ENCODE data around the gene CCDC88B.

- TF ChIP-seq, protein P1, sequence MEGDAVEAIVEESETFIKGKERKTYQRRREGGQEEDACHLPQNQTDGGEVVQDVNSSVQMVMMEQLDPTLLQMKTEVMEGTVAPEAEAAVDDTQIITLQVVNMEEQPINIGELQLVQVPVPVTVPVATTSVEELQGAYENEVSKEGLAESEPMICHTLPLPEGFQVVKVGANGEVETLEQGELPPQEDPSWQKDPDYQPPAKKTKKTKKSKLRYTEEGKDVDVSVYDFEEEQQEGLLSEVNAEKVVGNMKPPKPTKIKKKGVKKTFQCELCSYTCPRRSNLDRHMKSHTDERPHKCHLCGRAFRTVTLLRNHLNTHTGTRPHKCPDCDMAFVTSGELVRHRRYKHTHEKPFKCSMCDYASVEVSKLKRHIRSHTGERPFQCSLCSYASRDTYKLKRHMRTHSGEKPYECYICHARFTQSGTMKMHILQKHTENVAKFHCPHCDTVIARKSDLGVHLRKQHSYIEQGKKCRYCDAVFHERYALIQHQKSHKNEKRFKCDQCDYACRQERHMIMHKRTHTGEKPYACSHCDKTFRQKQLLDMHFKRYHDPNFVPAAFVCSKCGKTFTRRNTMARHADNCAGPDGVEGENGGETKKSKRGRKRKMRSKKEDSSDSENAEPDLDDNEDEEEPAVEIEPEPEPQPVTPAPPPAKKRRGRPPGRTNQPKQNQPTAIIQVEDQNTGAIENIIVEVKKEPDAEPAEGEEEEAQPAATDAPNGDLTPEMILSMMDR (IDR thresholded peaks at IDR 0.05; ENCODE audit: control extremely low read depth in 1 of 3, insufficient read depth in 1 of 3, low read depth in 1 of 3, low read length in 3 of 3): no peak
- no peak for TF ChIP-seq CBX5 (IDR thresholded peaks at IDR 0.05; ENCODE audit: low read depth, low read length)
- no peak for TF ChIP-seq TCF12 (IDR thresholded peaks at IDR 0.05; ENCODE audit: low read depth, low read length)
- TF ChIP-seq SRF (IDR thresholded peaks at IDR 0.05; ENCODE audit: low read depth, low read length): no peak
- no peak for TF ChIP-seq RNF2 (IDR thresholded peaks at IDR 0.05; ENCODE audit: borderline replicate concordance, low read depth, low read length, missing control alignments, poor library complexity, severe bottlenecking)
- no peak for TF ChIP-seq YY1 (IDR thresholded peaks at IDR 0.05; ENCODE audit: low read depth, low read length)
These were observed 43.6 kb downstream of the CCDC88B start for GRCh38 chr11:64383580-64383979.

Measured in H1 (cell line).